ENCODE measurements around the gene ABCC8. TPM values are rescaled to one million over a fixed set of nuclear protein-coding genes. Genes with fewer than 3 reads are reported as not detected.

Gene ABCC8
- total and polyA plus RNA-seq, 10 of the 15 experiments (the other 5 are each of a cell fraction or from before 2014, with no cell fraction given), result not detected

- ATAC-seq (no peak), DNase-seq (ENCODE audit: low read depth, low spot score) (no peak), FAIRE-seq (no peak)
- no peaks in the 10 kb centered on the region for H3K4me1 ChIP-seq (ENCODE audit: control insufficient read depth, insufficient read depth, low read length)
- POLR2A ChIA-PET, result no interaction called here
- no peaks in the 10 kb centered on the region for H3K36me3 ChIP-seq (ENCODE audit: control insufficient read depth in 2 of 2, insufficient read depth in 2 of 2, low read length in 1 of 2)
- H3K27ac ChIP-seq (ENCODE audit: control insufficient read depth, insufficient read depth), result no peak overlapping the region
- no peak overlapping the region for H3K4me3 ChIP-seq
- no peaks in the 10 kb centered on the region for H3K79me2 ChIP-seq (ENCODE audit: control insufficient read depth, insufficient read depth, low read length)
- SMC1A ChIA-PET (ENCODE audit: uncharacterized antibody, unreplicated experiment), result no interaction called here
- H3K9me3 ChIP-seq (replicated peaks; ENCODE audit: control insufficient read depth, insufficient read depth, low read length), result no peaks in the 10 kb centered on the region; the same call in 2 of the 3 replicates
- H4K20me1 ChIP-seq (ENCODE audit: control insufficient read depth, insufficient read depth), result no peaks in the 10 kb centered on the region
- RAD21 ChIA-PET (ENCODE audit: unreplicated experiment), result no interaction called here
- CTCF ChIA-PET, result no interaction called here
- intact Hi-C loops (cut with micrococcal nuclease; ENCODE audit: unreplicated experiment), result no loop called here
- no TSS peak for BruUV-seq (replicated peaks)
- H2AFZ ChIP-seq (ENCODE audit: control insufficient read depth, low read depth, low read length), result no peak overlapping the region
- H3K4me2 ChIP-seq (ENCODE audit: control insufficient read depth, insufficient read depth), result no peak overlapping the region
- in situ Hi-C loops (cut with MboI), result no loop called here
- 5% methylated on average over 2 of the region's 2 CpGs for WGBS (ENCODE audit: insufficient coverage, insufficient replicate concordance, low lambda C conversion rate, missing lambda C conversion rate)
- TF ChIP-seq NR2C1 (IDR thresholded peaks at IDR 0.05) (no peak), MTA3 (IDR thresholded peaks at IDR 0.05; ENCODE audit: borderline replicate concordance, low read length) (no peak), DPF2 (IDR thresholded peaks at IDR 0.05) (no peak), ATF7 (IDR thresholded peaks at IDR 0.05; ENCODE audit: low read depth) (no peak), REST (IDR thresholded peaks at IDR 0.05; ENCODE audit: low read depth, low read length) (no peak), CUX1 (IDR thresholded peaks at IDR 0.05; ENCODE audit: insufficient replicate concordance, low read depth, low read length) (no peak), ZBED1 (IDR thresholded peaks at IDR 0.05; ENCODE audit: borderline replicate concordance) (no peak)
- no peak overlapping the region for H3K9ac ChIP-seq (ENCODE audit: control insufficient read depth, insufficient read depth, low read length)
- no peaks in the 10 kb centered on the region; a peak in 1 of 4 replicates for H3K27me3 ChIP-seq (replicated peaks in 1 of 2; ENCODE audit: control insufficient read depth in 2 of 2, insufficient read depth in 2 of 2, low read length in 1 of 2)
Observed at GRCh38 chr11:17443423-17443822, 33.2 kb downstream of the ABCC8 start.
